Measurements from ENCODE around the gene TM4SF5.

Gene TM4SF5

GRCh38 chr17:4777969-4778760 lies 6.5 kb downstream of the TM4SF5 start:
- TF ChIP-seq, protein P1, sequence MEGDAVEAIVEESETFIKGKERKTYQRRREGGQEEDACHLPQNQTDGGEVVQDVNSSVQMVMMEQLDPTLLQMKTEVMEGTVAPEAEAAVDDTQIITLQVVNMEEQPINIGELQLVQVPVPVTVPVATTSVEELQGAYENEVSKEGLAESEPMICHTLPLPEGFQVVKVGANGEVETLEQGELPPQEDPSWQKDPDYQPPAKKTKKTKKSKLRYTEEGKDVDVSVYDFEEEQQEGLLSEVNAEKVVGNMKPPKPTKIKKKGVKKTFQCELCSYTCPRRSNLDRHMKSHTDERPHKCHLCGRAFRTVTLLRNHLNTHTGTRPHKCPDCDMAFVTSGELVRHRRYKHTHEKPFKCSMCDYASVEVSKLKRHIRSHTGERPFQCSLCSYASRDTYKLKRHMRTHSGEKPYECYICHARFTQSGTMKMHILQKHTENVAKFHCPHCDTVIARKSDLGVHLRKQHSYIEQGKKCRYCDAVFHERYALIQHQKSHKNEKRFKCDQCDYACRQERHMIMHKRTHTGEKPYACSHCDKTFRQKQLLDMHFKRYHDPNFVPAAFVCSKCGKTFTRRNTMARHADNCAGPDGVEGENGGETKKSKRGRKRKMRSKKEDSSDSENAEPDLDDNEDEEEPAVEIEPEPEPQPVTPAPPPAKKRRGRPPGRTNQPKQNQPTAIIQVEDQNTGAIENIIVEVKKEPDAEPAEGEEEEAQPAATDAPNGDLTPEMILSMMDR (IDR thresholded peaks at IDR 0.05) = no peak
- DNase-seq = no peak
- Histone ChIP-seq H3K27me3 (peaks cover 0 to 60% of the 10 kb centered on the region in 2 donors), H3K27ac (no peak overlapping the region), H3K9me3 (no peaks in the 10 kb centered on the region), H3K36me3 (no peaks in the 10 kb centered on the region), H3K4me3 (no peak overlapping the region), H3K4me1 (no peaks in the 10 kb centered on the region)
- intact Hi-C loops (cut with DNase I; ENCODE audit: low total_unique reads) = no loop called here

- Histone ChIP-seq H3K9me3 (no peaks in the 10 kb centered on the region), H3K27ac (no peak overlapping the region), H3K27me3 (peaks cover 0 to 75% of the 10 kb centered on the region in 2 donors), H3K4me1 (peaks cover 0 to 5% (median 5%) of the 10 kb centered on the region in 4 donors), H3K36me3 (no peaks in the 10 kb centered on the region), H3K4me3 (no peak overlapping the region)
- TF ChIP-seq, protein P1 (IDR thresholded peaks at IDR 0.05) = no peak
- no peak for DNase-seq
- intact Hi-C loops (cut with DNase I; ENCODE audit: low total_unique reads) = no loop called here
Observed at GRCh38 chr17:4780325-4780955, 8.8 kb downstream of the TM4SF5 start.

- no peak for DNase-seq
- H3K27ac ChIP-seq = no peak overlapping the region
- H3K4me1 ChIP-seq = peaks cover 0 to 27% (median 20%) of the 10 kb centered on the region in 4 donors
- no peaks in the 10 kb centered on the region for H3K36me3 ChIP-seq
- no peaks in the 10 kb centered on the region for H3K9me3 ChIP-seq
- TF ChIP-seq, protein P1 (IDR thresholded peaks at IDR 0.05) = no peak
- intact Hi-C loops (cut with DNase I; ENCODE audit: low total_unique reads) = no loop called here
- H3K4me3 ChIP-seq = no peak overlapping the region
- peaks cover 0 to 71% of the 10 kb centered on the region in 2 donors for H3K27me3 ChIP-seq
Observed at GRCh38 chr17:4782652-4783051, 11.0 kb downstream of the TM4SF5 start.

GRCh38 chr17:4785311-4786105 lies 13.8 kb downstream of the TM4SF5 start:
- DNase-seq = no peak
- no peak overlapping the region for H3K27ac ChIP-seq
- TF ChIP-seq, protein P1 (IDR thresholded peaks at IDR 0.05) = no peak
- H3K27me3 ChIP-seq = peaks cover 0 to 46% of the 10 kb centered on the region in 2 donors
- no peaks in the 10 kb centered on the region for H3K36me3 ChIP-seq
- peaks cover 0 to 42% (median 31%) of the 10 kb centered on the region in 4 donors for H3K4me1 ChIP-seq
- intact Hi-C loops (cut with DNase I; ENCODE audit: low total_unique reads) = loop anchor here (5.0 kb wide), 3 partner anchors 47 to 97 kb away; partner anchors contain the start of genes MED11 and MINK1
- no peaks in the 10 kb centered on the region for H3K9me3 ChIP-seq
- H3K4me3 ChIP-seq = peak overlapping the region; percentile 9 to 33

GRCh38 chr17:4786106-4786511 lies 14.4 kb downstream of the TM4SF5 start, which contains the start of gene VMO1:
TSS of gene VMO1 (minus strand) at chr17:4786364. CDS start at chr17:4786352, 12 bp downstream.
- Histone ChIP-seq H3K27me3 (peaks cover 0 to 41% of the 10 kb centered on the region in 2 donors), H3K4me1 (peaks cover 0 to 46% (median 31%) of the 10 kb centered on the region in 4 donors), H3K36me3 (no peaks in the 10 kb centered on the region), H3K4me3 (peak within 1 kb of the TSS; percentile 9 to 33), H3K9me3 (no peaks in the 10 kb centered on the region), H3K27ac (no peak within 1 kb of the TSS)
- TF ChIP-seq, protein P1 (IDR thresholded peaks at IDR 0.05) = no peak
- DNase-seq = no peak
- intact Hi-C loops (cut with DNase I; ENCODE audit: low total_unique reads) = loop anchor here (5.0 kb wide), 3 partner anchors 46 to 96 kb away; partner anchors contain the start of genes MED11 and MINK1

Data from tibial artery (tissue), 4 donors.